ENCODE results near the gene CIRBP. TPM values are rescaled to one million over a fixed set of nuclear protein-coding genes. Genes with fewer than 3 reads are reported as not detected.

CIRBP gene
- 295 to 320 TPM (median 303 TPM) in 3 replicates for total RNA-seq
- long read RNA-seq, transcript CIRBP-204 (7 exons, 870 nt): minor isoform, 6 of 366 reads
- long read RNA-seq, transcript CIRBP-246 (6 exons, 1,043 nt): minor isoform, 20 of 366 reads
- long read RNA-seq, transcript CIRBP-210 (8 exons, 938 nt): minor isoform, 10 of 366 reads
- long read RNA-seq, transcript CIRBP-201 (7 exons, 1,328 nt): major isoform, 203 of 366 reads
- long read RNA-seq, partial matches to known transcripts: 27 of 366 reads
- long read RNA-seq, other reads (novel, unspliced or antisense): 94 of 366 reads

DNA sequence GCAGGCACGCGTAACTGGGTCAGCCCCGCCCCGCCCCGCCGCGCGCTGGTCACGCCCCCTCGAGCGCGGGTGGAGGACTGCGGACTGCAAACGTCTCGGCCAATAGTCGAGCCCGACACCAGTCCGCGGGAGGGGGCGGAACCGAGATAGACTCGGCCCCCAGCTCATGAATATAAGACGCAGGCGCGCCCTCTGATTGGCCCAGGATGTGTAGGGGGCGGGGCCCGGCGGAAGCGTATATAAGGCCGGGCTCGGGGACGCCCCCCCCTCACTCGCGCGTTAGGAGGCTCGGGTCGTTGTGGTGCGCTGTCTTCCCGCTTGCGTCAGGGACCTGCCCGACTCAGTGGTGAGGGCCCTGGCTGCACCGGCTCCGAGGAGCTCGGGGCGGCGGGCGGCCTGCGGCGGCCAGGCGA is at the start of gene CIRBP:
TSS of gene CIRBP (plus strand) at position 268 of the 413 bp plus-strand sequence. CDS start 1,602 bp downstream, outside the sequence.
- H3K9me3 Mint-ChIP-seq (ENCODE audit: low read depth): no peaks in the 10 kb centered on the region
- H3K36me3 Mint-ChIP-seq (ENCODE audit: low read depth): peaks cover 33% of the 10 kb centered on the region
- H3K4me1 Mint-ChIP-seq (ENCODE audit: low read depth): peaks cover 77% of the 10 kb centered on the region
- peak within 1 kb of the TSS; percentile 93 for H3K27ac Mint-ChIP-seq (ENCODE audit: unreplicated experiment)
- H3K4me3 Mint-ChIP-seq (ENCODE audit: unreplicated experiment): peak within 1 kb of the TSS; percentile 84
- TF ChIP-seq, protein P1, sequence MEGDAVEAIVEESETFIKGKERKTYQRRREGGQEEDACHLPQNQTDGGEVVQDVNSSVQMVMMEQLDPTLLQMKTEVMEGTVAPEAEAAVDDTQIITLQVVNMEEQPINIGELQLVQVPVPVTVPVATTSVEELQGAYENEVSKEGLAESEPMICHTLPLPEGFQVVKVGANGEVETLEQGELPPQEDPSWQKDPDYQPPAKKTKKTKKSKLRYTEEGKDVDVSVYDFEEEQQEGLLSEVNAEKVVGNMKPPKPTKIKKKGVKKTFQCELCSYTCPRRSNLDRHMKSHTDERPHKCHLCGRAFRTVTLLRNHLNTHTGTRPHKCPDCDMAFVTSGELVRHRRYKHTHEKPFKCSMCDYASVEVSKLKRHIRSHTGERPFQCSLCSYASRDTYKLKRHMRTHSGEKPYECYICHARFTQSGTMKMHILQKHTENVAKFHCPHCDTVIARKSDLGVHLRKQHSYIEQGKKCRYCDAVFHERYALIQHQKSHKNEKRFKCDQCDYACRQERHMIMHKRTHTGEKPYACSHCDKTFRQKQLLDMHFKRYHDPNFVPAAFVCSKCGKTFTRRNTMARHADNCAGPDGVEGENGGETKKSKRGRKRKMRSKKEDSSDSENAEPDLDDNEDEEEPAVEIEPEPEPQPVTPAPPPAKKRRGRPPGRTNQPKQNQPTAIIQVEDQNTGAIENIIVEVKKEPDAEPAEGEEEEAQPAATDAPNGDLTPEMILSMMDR (IDR thresholded peaks at IDR 0.05): no peak
- no peaks in the 10 kb centered on the region for H3K27me3 Mint-ChIP-seq (ENCODE audit: low read depth)
- DNase-seq (ENCODE audit: low spot score): peak; percentile 100

DNA sequence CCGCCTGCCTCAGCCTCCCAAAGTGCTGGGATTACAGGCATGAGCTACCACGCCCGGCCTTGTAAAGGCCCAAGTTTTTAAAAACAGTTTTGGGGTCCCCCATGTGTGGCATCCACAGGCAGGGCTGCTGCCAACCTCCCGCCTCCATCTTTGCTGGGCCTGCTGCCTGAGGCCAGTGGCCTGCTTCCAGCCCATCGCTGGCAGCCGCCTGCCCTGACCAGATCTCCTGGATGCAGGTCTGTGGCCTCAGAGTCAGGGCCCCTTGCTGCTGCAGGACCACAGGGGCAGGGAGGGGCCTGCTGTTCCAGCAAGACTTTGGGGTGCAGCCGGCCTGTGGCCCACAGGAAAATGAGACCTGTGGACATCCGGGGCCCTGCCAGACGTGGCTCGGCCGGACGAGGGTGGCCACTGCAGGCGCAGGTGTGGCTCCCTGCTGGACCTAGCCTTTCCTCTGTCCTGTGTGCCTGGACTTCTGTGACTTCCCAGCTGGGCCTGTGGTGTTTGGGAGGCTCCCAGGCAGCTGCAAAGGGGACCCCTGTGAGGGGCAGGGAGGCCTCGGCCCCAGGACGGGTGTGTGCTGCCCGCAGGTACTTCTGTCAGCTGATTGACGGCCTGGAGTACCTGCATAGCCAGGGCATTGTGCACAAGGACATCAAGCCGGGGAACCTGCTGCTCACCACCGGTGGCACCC is 49.2 kb upstream of the CIRBP start:
- Mint-ChIP-seq H3K4me3 (ENCODE audit: unreplicated experiment) (no peak overlapping the region), H3K9me3 (ENCODE audit: low read depth) (no peaks in the 10 kb centered on the region), H3K4me1 (ENCODE audit: low read depth) (peaks cover 21% of the 10 kb centered on the region), H3K27me3 (ENCODE audit: low read depth) (no peaks in the 10 kb centered on the region), H3K27ac (ENCODE audit: unreplicated experiment) (no peak overlapping the region), H3K36me3 (ENCODE audit: low read depth) (no peaks in the 10 kb centered on the region)
- DNase-seq (ENCODE audit: low spot score): no peak
- TF ChIP-seq, protein P1 (IDR thresholded peaks at IDR 0.05): no peak

DNA sequence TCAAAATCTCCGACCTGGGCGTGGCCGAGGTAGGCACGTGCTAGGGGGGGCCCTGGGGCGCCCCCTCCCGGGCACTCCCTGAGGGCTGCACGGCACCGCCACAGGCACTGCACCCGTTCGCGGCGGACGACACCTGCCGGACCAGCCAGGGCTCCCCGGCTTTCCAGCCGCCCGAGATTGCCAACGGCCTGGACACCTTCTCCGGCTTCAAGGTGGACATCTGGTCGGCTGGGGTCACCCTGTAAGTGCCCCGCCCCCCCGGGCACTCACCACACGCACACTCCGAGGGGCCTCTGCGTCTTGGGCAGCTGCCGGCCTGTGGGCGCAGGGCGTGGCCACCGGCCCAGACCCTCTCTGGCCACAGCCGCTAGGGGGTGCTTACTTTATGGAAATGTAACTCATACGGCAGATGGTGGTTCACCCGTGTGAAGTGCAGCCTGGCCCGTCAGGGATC is 48.6 kb upstream of the CIRBP start:
- H3K27ac Mint-ChIP-seq (ENCODE audit: unreplicated experiment): no peak overlapping the region
- H3K9me3 Mint-ChIP-seq (ENCODE audit: low read depth): no peaks in the 10 kb centered on the region
- TF ChIP-seq, protein P1 (IDR thresholded peaks at IDR 0.05): no peak
- H3K27me3 Mint-ChIP-seq (ENCODE audit: low read depth): no peaks in the 10 kb centered on the region
- H3K36me3 Mint-ChIP-seq (ENCODE audit: low read depth): no peaks in the 10 kb centered on the region
- DNase-seq (ENCODE audit: low spot score): no peak
- no peak overlapping the region for H3K4me3 Mint-ChIP-seq (ENCODE audit: unreplicated experiment)
- H3K4me1 Mint-ChIP-seq (ENCODE audit: low read depth): peaks cover 16% of the 10 kb centered on the region

DNA sequence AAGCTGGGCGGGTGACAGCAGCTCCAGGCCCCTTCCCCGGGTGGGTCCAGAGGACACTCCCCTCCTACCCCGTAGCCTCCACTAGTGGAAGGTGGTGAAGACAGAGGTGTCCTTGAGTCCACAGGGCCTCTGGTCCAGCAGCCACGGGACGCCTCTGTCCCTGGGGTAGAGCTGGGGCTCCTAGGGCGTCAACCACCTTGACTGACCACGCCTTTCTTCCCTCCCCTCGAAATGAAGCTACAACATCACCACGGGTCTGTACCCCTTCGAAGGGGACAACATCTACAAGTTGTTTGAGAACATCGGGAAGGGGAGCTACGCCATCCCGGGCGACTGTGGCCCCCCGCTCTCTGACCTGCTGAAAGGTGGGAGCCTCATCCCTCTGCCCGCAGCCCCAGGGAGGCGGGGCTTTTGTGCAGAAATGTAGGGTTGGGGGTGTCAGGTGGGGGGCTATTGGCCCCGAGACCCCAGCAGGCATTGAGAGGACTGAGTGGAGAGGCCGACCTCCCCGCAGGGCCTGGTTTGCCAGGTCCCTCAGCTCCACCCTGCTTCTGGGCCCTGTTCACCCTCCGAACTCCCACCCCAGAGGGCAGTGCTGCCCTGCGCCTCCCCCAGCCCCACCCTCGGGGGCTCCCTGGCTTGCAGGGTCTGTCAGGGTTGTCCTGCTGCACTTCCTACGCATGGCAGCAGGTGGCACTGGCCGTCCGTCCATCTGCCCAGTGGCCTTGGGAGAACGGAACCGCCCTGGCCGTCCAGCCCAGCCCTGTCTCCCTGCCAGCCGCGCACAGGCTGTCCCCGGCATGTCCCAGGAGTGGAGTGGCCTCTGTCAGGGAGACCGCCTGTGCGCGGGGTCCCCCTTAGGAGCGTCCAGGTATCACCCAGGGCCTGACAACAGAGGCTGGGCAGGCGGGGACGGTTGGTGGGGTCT is 47.9 kb upstream of the CIRBP start:
- H3K27ac Mint-ChIP-seq (ENCODE audit: unreplicated experiment): no peak overlapping the region
- H3K9me3 Mint-ChIP-seq (ENCODE audit: low read depth): no peaks in the 10 kb centered on the region
- no peaks in the 10 kb centered on the region for H3K27me3 Mint-ChIP-seq (ENCODE audit: low read depth)
- H3K4me1 Mint-ChIP-seq (ENCODE audit: low read depth): peaks cover 8% of the 10 kb centered on the region
- no peaks in the 10 kb centered on the region for H3K36me3 Mint-ChIP-seq (ENCODE audit: low read depth)
- no peak overlapping the region for H3K4me3 Mint-ChIP-seq (ENCODE audit: unreplicated experiment)
- no peak for DNase-seq (ENCODE audit: low spot score)
- TF ChIP-seq, protein P1 (IDR thresholded peaks at IDR 0.05): peak; percentile 82

DNA sequence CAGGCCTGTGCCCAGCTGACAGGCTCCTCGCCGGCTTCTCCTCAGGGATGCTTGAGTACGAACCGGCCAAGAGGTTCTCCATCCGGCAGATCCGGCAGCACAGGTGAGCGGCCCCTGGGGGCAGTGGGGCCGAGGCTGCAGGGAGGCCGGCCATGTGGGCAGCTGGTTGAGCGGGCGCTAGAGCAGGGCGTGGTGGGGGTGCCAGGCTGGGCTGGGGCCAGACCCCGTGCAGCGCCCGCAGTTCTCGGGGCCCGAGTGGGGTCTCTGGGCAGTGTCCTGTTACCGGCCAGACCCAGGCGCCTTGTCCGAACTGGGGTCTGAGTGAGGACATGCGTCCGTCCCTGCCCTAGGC is 47.3 kb upstream of the CIRBP start:
- no peak for DNase-seq (ENCODE audit: low spot score)
- no peaks in the 10 kb centered on the region for H3K36me3 Mint-ChIP-seq (ENCODE audit: low read depth)
- H3K27me3 Mint-ChIP-seq (ENCODE audit: low read depth): no peaks in the 10 kb centered on the region
- TF ChIP-seq, protein P1 (IDR thresholded peaks at IDR 0.05): no peak
- H3K27ac Mint-ChIP-seq (ENCODE audit: unreplicated experiment): no peak overlapping the region
- H3K4me1 Mint-ChIP-seq (ENCODE audit: low read depth): peaks cover 4% of the 10 kb centered on the region
- H3K9me3 Mint-ChIP-seq (ENCODE audit: low read depth): no peaks in the 10 kb centered on the region
- H3K4me3 Mint-ChIP-seq (ENCODE audit: unreplicated experiment): no peak overlapping the region
